ENCODE results near the gene UGT1A1. TPM values are rescaled to one million over a fixed set of nuclear protein-coding genes. Genes with fewer than 3 reads are reported as not detected.
"Not testable (repeated sequence)": the region's sequence is repeated elsewhere in the genome, so short reads cannot be mapped to it uniquely, and the experiment has no call there.

The UGT1A1 gene
- total and polyA plus RNA-seq, 4 donors: 145 to 386 (median 288) TPM; not detected in 1

DNA sequence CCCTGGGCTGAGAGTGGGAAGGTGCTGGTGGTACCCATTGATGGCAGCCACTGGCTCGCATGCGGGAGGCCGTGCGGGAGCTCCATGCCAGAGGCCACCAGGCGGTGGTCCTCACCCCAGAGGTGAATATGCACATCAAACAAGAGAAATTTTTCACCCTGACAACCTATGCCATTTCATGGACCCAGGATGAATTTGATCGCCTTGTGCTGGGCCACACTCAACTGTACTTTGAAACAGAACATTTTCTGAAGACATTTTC is 12.9 kb upstream of the UGT1A1 start:
- Histone ChIP-seq H3K27me3 (ENCODE audit: control insufficient read depth in 4 of 4, insufficient read depth in 4 of 4, low read length in 3 of 4) (no peaks in the 10 kb centered on the region), H3K4me1 (ENCODE audit: control insufficient read depth in 4 of 4, insufficient read depth in 4 of 4, low read length in 3 of 4) (peaks cover 12 to 65% (median 44%) of the 10 kb centered on the region in 4 donors), H3K36me3 (ENCODE audit: control insufficient read depth in 4 of 4, insufficient read depth in 3 of 4, low read depth in 1 of 4, low read length in 3 of 4) (peaks cover 0 to 3% (median 0%) of the 10 kb centered on the region in 4 donors), H3K9me3 (ENCODE audit: control insufficient read depth in 4 of 4, low read length in 3 of 4) (no peaks in the 10 kb centered on the region), H3K27ac (ENCODE audit: low read depth in 1 of 2, low read length in 2 of 2) (no peak overlapping the region), H3K9ac (ENCODE audit: low read depth in 1 of 2, low read length in 2 of 2) (no peak overlapping the region), H3K4me3 (ENCODE audit: low read depth in 1 of 3, low read length in 3 of 3) (peak overlapping the region in 1 of 3 donors; percentile 23)
- TF ChIP-seq TAF1 (conservative IDR thresholded peaks at IDR 0.05) (no peak), SP1 (IDR thresholded peaks at IDR 0.05) (no peak)
- TF ChIP-seq, protein P1, sequence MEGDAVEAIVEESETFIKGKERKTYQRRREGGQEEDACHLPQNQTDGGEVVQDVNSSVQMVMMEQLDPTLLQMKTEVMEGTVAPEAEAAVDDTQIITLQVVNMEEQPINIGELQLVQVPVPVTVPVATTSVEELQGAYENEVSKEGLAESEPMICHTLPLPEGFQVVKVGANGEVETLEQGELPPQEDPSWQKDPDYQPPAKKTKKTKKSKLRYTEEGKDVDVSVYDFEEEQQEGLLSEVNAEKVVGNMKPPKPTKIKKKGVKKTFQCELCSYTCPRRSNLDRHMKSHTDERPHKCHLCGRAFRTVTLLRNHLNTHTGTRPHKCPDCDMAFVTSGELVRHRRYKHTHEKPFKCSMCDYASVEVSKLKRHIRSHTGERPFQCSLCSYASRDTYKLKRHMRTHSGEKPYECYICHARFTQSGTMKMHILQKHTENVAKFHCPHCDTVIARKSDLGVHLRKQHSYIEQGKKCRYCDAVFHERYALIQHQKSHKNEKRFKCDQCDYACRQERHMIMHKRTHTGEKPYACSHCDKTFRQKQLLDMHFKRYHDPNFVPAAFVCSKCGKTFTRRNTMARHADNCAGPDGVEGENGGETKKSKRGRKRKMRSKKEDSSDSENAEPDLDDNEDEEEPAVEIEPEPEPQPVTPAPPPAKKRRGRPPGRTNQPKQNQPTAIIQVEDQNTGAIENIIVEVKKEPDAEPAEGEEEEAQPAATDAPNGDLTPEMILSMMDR (IDR thresholded peaks at IDR 0.05; ENCODE audit: low read depth, low read length, missing input control): no peak
- WGBS: 86% methylated on average over 6 of the region's 6 CpGs
- DNase-seq (ENCODE audit: low spot score): no peak

GRCh38 chr2:233750689-233751088 is 9.4 kb upstream of the UGT1A1 start:
- not testable (repeated sequence) for H3K27ac ChIP-seq (ENCODE audit: low read depth in 1 of 2, low read length in 2 of 2); H3K36me3 ChIP-seq (ENCODE audit: control insufficient read depth in 4 of 4, insufficient read depth in 3 of 4, low read depth in 1 of 4, low read length in 3 of 4)
- WGBS: 70% methylated on average over 2 of the region's 2 CpGs

GRCh38 chr2:233751212-233752009 is 8.7 kb upstream of the UGT1A1 start:
- not testable (repeated sequence) for H3K27ac ChIP-seq (ENCODE audit: low read depth in 1 of 2, low read length in 2 of 2); H3K9ac ChIP-seq (ENCODE audit: low read depth in 1 of 2, low read length in 2 of 2); H3K9me3 ChIP-seq (ENCODE audit: control insufficient read depth in 4 of 4, low read length in 3 of 4); H3K36me3 ChIP-seq (ENCODE audit: control insufficient read depth in 4 of 4, insufficient read depth in 3 of 4, low read depth in 1 of 4, low read length in 3 of 4); DNase-seq (ENCODE audit: low spot score); H3K27me3 ChIP-seq (ENCODE audit: control insufficient read depth in 4 of 4, insufficient read depth in 4 of 4, low read length in 3 of 4); H3K4me3 ChIP-seq (ENCODE audit: low read depth in 1 of 3, low read length in 3 of 3)
- H3K4me1 ChIP-seq (ENCODE audit: control insufficient read depth in 4 of 4, insufficient read depth in 4 of 4, low read length in 3 of 4): peaks cover 8 to 52% (median 30%) of the 10 kb centered on the region in 4 donors
- peak; percentile 27 for TF ChIP-seq HNF4G (IDR thresholded peaks at IDR 0.05)
- TF ChIP-seq HNF4A (conservative IDR thresholded peaks at IDR 0.05): peak; percentile 74 to 77
- TF ChIP-seq RXRA (IDR thresholded peaks at IDR 0.05): peak in 1 of 2 donors; percentile 53
- WGBS: 55% methylated on average over 2 of the region's 2 CpGs

More at GRCh38 chr2:233750689-233751088, 9.4 kb upstream of the UGT1A1 start:
- H3K27me3 ChIP-seq (ENCODE audit: control insufficient read depth in 4 of 4, insufficient read depth in 4 of 4, low read length in 3 of 4); H3K9me3 ChIP-seq (ENCODE audit: control insufficient read depth in 4 of 4, low read length in 3 of 4); H3K9ac ChIP-seq (ENCODE audit: low read depth in 1 of 2, low read length in 2 of 2); H3K4me3 ChIP-seq (ENCODE audit: low read depth in 1 of 3, low read length in 3 of 3); DNase-seq (ENCODE audit: low spot score): not testable (repeated sequence)
- peaks cover 8 to 56% (median 33%) of the 10 kb centered on the region in 4 donors for H3K4me1 ChIP-seq (ENCODE audit: control insufficient read depth in 4 of 4, insufficient read depth in 4 of 4, low read length in 3 of 4)

DNA sequence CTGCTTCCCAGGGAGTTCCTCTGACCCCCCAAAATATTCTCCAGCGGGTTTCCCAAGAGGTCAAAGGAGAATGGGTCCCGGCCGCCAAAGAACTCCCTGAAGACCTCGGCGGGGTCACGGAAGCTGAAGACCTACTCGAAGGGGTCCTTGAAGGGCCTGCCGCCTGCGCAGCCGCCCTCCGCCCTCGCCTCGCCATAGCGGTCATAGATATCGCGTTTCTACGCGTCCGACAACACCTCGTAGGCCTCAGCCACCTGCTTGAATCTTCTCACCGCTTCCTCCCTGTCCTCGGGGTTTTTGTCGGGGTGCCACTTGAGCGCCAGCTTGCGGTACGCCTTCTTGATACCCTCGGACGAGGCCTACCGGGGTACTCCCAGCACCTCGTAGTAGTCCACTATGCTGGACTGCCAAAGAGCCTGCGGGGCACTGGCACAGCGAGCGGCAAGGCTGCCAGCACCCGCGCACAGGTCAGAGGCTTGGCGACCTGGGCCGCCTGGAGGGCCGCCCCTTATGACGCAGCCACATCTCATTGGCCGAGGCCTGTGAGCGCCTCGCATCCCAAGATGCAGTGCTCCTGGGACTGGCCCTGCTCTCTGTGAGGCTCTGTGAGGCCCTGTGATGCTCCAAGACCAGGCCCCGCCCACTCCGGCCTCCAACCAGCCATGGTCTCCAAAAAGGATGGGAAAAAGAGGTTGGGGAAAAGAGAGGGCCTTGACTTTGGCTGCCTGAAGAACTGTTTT is 5.0 kb upstream of the UGT1A1 start:
- Histone ChIP-seq H3K9ac (ENCODE audit: low read depth in 1 of 2, low read length in 2 of 2) (no peak overlapping the region), H3K4me3 (ENCODE audit: low read depth in 1 of 3, low read length in 3 of 3) (no peak overlapping the region), H3K27ac (ENCODE audit: low read depth in 1 of 2, low read length in 2 of 2) (no peak overlapping the region), H3K27me3 (ENCODE audit: control insufficient read depth in 4 of 4, insufficient read depth in 4 of 4, low read length in 3 of 4) (no peaks in the 10 kb centered on the region), H3K4me1 (ENCODE audit: control insufficient read depth in 4 of 4, insufficient read depth in 4 of 4, low read length in 3 of 4) (peaks cover 12 to 52% (median 31%) of the 10 kb centered on the region in 4 donors), H3K9me3 (ENCODE audit: control insufficient read depth in 4 of 4, low read length in 3 of 4) (no peaks in the 10 kb centered on the region), H3K36me3 (ENCODE audit: control insufficient read depth in 4 of 4, insufficient read depth in 3 of 4, low read depth in 1 of 4, low read length in 3 of 4) (no peaks in the 10 kb centered on the region)
- no peak for DNase-seq (ENCODE audit: low spot score)
- 96% methylated on average over 44 of the region's 44 CpGs for WGBS
- TF ChIP-seq, protein P2, sequence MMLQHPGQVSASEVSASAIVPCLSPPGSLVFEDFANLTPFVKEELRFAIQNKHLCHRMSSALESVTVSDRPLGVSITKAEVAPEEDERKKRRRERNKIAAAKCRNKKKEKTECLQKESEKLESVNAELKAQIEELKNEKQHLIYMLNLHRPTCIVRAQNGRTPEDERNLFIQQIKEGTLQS (IDR thresholded peaks at IDR 0.05): no peak
- no peak for TF ChIP-seq SP1 (IDR thresholded peaks at IDR 0.05)
- no peak for TF ChIP-seq MAX (IDR thresholded peaks at IDR 0.05)
- TF ChIP-seq, protein P3, sequence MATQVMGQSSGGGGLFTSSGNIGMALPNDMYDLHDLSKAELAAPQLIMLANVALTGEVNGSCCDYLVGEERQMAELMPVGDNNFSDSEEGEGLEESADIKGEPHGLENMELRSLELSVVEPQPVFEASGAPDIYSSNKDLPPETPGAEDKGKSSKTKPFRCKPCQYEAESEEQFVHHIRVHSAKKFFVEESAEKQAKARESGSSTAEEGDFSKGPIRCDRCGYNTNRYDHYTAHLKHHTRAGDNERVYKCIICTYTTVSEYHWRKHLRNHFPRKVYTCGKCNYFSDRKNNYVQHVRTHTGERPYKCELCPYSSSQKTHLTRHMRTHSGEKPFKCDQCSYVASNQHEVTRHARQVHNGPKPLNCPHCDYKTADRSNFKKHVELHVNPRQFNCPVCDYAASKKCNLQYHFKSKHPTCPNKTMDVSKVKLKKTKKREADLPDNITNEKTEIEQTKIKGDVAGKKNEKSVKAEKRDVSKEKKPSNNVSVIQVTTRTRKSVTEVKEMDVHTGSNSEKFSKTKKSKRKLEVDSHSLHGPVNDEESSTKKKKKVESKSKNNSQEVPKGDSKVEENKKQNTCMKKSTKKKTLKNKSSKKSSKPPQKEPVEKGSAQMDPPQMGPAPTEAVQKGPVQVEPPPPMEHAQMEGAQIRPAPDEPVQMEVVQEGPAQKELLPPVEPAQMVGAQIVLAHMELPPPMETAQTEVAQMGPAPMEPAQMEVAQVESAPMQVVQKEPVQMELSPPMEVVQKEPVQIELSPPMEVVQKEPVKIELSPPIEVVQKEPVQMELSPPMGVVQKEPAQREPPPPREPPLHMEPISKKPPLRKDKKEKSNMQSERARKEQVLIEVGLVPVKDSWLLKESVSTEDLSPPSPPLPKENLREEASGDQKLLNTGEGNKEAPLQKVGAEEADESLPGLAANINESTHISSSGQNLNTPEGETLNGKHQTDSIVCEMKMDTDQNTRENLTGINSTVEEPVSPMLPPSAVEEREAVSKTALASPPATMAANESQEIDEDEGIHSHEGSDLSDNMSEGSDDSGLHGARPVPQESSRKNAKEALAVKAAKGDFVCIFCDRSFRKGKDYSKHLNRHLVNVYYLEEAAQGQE (IDR thresholded peaks at IDR 0.05): no peak
- no peak for TF ChIP-seq NR2F2 (IDR thresholded peaks at IDR 0.05)
- no peak for TF ChIP-seq EGR1 (IDR thresholded peaks at IDR 0.05; ENCODE audit: low read depth in 2 of 2)
- TF ChIP-seq FOXA2 (IDR thresholded peaks at IDR 0.05): no peak
- TF ChIP-seq YY1 (IDR thresholded peaks at IDR 0.05): no peak
- TF ChIP-seq JUND (IDR thresholded peaks at IDR 0.05): no peak

Data from liver (tissue), 9 donors.